GM19395 (cell line): ENCODE measurements around the gene TMEM116.
"Not testable (repeated sequence)": the region's sequence is repeated elsewhere in the genome, so short reads cannot be mapped to it uniquely, and the experiment has no call there.

Experiments
- ATAC-seq: cut with Tn5 transposase; IDR thresholded peaks from one replicate; pipeline ENCODE4 v1.9.1; 2021; ENCODE audit warnings: mild to moderate bottlenecking, moderate library complexity; ENCODE audit not compliant: unreplicated experiment

The TMEM116 gene

DNA sequence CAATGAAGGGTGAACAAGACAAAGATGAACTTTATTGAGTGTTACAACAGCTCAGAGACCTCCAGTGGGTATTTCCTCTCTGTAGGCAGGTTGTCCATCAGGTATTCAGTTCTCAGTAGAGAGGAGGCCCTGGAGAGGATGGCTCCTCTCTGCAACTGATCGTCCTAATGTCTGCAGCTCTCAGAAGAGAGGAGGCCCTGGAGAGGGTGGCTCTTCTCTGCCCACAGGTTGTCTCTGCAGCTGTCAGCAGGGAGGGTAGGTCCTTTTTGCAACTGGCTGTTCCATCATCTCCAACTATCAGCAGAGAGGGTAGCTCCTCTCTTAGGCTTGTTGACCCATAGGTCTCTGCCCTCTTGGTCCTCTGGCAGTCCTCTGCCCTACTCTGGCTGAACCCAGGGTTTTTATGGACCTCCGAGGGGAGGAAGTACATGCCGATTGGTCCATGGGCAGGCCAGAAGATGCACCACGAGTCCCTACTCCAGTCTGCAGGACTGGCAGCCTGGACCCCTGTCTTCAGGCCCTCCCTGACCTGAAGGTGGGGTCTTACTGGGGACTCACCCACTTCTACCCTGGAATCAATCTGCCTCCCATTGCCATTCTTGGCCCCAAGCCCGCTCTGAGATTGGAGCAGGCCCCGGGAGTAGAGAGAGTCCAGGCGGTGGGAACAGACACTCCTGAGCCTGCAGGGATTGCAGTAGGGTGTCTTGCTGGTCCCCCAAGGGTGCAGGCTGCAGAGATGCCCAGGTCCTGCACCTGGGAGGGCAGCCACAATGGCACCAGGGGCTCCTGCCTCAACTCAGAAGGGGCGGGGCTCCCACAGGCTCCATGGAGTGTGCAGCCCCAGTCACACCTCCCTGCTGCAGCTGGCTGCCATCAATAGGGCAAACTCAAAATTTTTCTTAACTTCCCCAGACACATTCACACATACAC is 2.3 kb downstream of the TMEM116 start:
- no peak for ATAC-seq

- not testable (repeated sequence) for ATAC-seq
Measured at GRCh38 chr12:112009596-112009995, 3.4 kb downstream of the TMEM116 start.

DNA sequence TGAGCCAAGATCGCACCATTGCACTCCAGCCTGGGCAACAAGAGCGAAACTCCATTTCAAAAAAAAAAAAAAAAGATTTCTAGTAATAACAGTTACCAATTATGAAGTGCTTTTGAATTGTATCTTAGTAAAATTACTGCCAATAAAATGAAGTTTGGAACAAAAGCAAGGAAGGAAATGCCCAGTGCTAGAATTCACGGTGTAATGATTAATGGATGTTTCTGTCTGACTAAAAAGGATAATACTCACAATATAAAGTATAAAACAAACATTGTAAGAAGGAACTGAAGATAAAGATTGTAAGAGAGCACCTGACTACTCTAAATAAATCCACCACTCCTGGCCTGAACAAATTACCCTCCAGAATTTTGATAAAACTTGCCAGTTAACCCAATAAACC is 4.0 kb downstream of the TMEM116 start:
- no peak for ATAC-seq

DNA sequence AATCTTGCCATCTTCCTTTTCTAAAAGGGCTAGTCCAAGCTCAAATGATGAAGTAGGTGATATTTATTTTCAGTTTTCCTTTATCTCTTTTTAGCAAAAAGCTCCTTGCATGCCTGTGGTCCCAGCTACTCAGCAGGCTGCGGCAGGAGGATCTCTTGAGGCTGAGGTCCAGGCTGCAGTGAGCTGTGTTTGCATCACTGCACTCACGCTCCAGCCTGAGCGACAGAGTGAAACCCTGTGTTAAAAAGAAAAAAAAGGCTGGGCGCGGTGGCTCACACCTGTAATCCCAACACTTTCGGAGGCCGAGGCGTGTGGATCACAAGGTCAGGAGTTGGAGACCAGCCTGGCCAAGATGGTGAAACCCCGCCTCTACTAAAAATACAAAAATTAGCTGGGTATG is 5.0 kb downstream of the TMEM116 start:
- no peak for ATAC-seq

- no peak for ATAC-seq
Measured at GRCh38 chr12:112005419-112006395, 7.3 kb downstream of the TMEM116 start.

GRCh38 chr12:112004041-112004440 is 8.9 kb downstream of the TMEM116 start:
- no peak for ATAC-seq

DNA sequence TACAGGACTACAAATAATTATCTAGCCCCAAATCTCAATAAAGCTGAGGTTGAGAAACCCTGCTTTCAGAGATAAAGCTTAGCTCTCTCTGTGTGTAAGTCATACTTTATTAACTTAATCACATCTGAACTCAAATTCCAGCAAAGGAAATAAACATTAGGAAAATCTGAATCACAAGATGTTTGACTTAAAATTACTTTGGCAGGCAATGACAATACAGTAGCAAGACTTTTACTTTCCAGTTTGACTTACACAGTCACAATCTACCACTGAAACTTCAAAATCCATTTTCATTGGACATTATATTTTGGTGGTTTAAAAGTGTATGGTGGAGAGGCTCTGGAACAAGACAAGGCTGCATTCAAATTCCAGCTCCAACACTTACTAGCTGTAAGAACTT is 11.4 kb downstream of the TMEM116 start:
- no peak for ATAC-seq

- ATAC-seq: no peak
Measured at GRCh38 chr12:112000820-112001219, 12.1 kb downstream of the TMEM116 start.

DNA sequence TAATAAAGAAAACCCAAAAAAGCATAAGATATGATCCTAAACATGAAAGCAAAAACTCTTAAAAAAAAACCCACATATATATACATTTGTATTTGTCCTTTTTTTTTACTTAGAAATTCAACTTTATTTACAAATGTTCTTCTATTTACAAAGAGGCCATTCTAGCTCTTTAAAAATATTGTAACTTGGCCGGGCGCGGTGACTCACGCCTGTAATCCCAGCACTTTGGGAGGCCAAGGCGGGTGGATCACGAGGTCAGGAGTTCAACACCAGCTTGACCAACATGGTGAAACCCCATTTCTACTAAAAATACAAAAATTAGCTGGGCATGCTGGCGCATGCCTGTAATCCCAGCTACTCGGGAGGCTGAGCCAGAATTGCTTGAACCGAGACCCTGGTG is 13.8 kb downstream of the TMEM116 start:
- ATAC-seq: not testable (repeated sequence)

- no peak for ATAC-seq
Measured at GRCh38 chr12:111998015-111998414, 14.9 kb downstream of the TMEM116 start.

- no peak for ATAC-seq
Measured at GRCh38 chr12:111997300-111997699, 15.7 kb downstream of the TMEM116 start.

DNA sequence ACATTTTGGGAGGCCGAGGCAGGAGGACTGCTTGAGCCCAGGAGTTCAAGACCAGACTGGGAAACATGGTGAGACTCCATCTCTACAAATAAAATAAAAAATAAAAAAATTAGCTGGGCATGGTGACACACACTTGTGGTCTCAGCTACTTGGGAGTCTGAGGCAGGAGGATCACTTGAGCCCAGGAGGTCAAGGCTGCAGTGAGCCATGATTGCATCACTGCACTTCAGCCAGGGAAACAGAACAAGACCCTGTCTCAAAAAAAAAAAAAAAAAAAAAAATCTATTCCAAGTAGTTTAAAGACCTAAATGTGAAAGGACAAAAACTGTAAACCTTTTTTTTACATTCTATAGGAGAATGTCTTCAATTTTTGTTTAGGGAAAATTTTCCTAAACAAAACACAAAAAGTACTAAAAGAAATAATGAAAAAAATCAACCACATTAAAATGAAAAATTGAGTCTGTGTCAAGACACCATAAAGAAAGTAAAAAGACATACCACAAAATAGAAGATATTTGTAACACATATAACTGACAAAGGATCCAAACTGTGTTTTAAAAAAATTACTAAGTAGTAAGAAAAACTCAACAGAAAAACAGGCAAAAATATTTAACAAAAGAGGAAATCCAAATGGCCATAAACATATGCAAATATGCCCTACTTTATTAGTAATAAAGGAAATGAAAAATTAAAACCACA is 17.0 kb downstream of the TMEM116 start:
- ATAC-seq: no peak

GRCh38 chr12:111994211-111995111 is 18.5 kb downstream of the TMEM116 start:
- ATAC-seq: not testable (repeated sequence)

DNA sequence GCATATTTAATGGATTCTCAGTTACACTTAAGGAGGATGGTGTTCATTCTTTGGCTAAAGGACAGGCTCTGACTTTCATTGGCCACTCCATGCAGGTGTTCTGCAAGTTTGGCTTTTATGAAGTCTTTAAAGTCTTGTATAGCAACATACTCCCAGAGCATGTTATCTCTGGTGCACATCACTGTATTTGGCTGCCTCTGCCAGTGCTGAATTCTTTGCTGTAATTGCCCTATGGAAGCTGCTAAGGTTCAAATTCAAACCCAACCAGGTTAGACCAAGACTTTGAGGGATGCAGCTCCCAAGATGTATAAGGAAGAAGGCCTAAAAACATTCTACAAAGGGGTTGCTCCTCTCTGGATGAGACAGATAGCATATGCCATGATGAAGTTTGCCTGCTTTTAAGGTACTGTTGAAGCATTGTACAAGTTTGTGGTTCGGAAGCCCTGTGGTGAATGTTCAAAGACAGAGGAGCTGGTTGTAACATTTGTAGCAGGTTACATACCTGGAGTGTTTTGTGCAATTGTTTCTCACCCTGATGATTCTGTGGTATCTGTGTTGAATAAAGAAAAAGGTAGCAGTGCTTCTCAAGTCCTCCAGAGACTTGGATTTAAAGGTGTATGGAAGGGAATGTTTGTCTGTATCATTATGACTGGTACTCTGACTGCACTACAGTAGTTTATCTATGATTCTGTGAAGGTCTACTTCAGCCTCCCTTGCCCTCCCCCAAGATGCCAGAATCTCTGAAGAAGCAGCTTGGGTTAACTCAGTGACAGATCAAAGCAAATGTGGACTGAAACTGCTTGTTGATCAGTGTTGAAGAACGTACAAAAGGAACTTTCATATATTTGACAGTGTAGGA is 19.4 kb downstream of the TMEM116 start:
- no peak for ATAC-seq

- no peak for ATAC-seq
Measured at GRCh38 chr12:111992464-111992863, 20.5 kb downstream of the TMEM116 start.

- no peak for ATAC-seq
Measured at GRCh38 chr12:111991946-111992345, 21.0 kb downstream of the TMEM116 start.

GRCh38 chr12:111991535-111991934 is 21.4 kb downstream of the TMEM116 start:
- no peak for ATAC-seq

- ATAC-seq: no peak
Measured at GRCh38 chr12:111984820-111985219, 28.1 kb downstream of the TMEM116 start.

DNA sequence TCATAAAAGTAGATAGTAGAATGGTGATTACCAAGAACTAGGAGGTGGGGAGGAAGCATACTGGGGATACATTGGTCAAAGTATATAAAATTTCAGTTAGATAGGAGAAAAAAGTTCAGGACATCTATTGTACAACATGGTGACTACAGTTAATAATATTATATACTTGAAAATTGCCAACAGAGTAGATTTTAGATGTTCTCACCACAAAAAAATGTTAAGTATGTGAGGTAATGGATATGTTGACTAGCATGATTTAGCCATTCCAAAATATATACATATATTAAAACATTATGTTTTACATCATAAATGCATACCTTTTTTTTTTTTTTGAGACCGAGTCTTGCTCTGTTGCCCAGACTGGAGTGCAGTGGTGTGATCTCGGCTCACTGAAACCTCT is 31.0 kb downstream of the TMEM116 start:
- ATAC-seq: no peak
